ENCODE results near the gene ITPK1.

DNA sequence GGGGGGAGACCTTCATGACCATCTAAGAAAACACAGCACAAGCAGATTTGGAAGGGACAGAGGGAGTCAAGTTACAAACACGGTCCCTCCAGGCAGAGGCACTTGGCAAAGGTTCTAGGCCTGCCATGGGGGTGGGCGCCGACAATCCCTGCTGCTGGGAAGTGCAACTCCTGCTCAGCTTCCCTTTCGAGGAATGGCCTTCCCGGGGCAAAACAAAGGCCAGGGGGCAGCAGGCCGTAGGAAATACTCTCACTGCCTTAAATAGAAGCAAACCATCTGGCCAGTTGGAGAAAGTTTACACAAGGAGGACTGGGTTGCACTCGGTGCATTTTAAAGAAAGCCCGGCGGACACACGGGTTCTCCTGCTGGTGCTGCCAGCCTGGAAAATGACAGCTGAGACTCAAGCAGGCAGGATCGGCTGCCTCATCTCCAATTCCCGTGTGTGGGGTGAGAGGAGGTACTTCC is 65.8 kb downstream of the ITPK1 start:
- TF ChIP-seq, protein P1, sequence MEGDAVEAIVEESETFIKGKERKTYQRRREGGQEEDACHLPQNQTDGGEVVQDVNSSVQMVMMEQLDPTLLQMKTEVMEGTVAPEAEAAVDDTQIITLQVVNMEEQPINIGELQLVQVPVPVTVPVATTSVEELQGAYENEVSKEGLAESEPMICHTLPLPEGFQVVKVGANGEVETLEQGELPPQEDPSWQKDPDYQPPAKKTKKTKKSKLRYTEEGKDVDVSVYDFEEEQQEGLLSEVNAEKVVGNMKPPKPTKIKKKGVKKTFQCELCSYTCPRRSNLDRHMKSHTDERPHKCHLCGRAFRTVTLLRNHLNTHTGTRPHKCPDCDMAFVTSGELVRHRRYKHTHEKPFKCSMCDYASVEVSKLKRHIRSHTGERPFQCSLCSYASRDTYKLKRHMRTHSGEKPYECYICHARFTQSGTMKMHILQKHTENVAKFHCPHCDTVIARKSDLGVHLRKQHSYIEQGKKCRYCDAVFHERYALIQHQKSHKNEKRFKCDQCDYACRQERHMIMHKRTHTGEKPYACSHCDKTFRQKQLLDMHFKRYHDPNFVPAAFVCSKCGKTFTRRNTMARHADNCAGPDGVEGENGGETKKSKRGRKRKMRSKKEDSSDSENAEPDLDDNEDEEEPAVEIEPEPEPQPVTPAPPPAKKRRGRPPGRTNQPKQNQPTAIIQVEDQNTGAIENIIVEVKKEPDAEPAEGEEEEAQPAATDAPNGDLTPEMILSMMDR (IDR thresholded peaks at IDR 0.05): no peak
- TF ChIP-seq POLR2A (IDR thresholded peaks at IDR 0.05): no peak
